ENCODE data around the gene LRFN5.

GRCh38 chr14:41799817-41800216 lies 193.1 kb downstream of the LRFN5 start:
- no peak for TF ChIP-seq POLR2A (IDR thresholded peaks at IDR 0.05)
- no peak for TF ChIP-seq POLR2AphosphoS5 (IDR thresholded peaks at IDR 0.05)
- no peak for TF ChIP-seq CTCF (IDR thresholded peaks at IDR 0.05)
